Medulla oblongata (tissue), 1 donor: ENCODE data around the gene SF3B1.
"Not testable (repeated sequence)": the region's sequence is repeated elsewhere in the genome, so short reads cannot be mapped to it uniquely, and the experiment has no call there.

Source experiments
- DNase-seq: peaks from one replicate; pipeline ENCODE4 v3.0.0-alpha.2; 2015; ENCODE audit errors: extremely low spot score

SF3B1 gene

DNA sequence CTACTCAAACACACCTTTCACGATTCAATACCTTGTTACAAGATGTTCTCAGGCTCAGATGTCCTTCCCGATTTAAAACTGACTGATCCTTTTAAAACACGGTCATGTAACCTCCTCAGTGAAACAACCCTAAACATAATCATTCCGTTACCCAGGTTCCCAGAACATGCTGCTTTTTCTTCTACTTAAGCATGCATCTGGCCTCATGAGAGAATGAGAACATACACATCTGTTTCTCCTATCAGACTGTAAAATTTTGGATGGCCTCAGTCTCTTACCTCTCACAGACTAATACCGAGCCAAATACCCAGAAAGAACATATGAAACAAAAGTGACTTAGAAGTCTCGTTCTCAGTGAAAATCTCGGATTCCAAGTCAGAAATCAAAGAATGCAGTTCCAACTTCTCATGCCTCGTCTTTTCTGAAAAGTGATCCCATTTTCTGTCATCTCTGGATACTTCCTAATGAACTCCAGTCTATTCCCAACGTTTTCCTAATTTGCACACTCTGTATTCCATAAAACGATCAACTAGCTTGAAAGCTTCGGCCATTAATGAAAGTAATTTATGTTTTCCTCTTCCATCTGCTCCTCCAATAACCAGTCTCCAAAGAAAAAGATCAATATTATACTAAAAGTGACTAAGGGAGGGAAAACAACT lies 919 bp downstream of the SF3B1 start:
- DNase-seq = peak; percentile 23

GRCh38 chr2:197432527-197432926 lies 2.3 kb downstream of the SF3B1 start:
- not testable (repeated sequence) for DNase-seq

DNA sequence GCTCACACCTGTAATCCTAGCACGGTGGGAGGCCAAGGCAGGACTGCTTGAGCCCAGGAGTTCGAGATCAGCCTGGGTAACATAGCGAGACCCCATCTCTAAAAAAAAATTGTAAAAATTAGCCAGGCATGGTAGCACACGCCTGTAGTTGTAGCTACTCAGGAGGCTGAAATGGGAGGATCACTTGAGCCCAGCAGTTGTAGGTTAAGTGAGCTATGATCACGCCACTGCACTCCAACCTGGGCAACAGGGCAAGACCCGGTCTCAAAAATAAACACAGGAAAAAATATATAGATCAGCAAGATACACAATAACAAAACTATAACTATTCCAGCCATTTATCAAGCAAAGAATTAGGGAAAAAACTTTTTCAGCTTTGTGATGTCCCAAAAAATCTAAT lies 3.0 kb downstream of the SF3B1 start:
- DNase-seq = no peak

- no peak for DNase-seq
Observed at GRCh38 chr2:197427986-197428385, 6.8 kb downstream of the SF3B1 start.

- DNase-seq = no peak
Observed at GRCh38 chr2:197426723-197427603, 7.9 kb downstream of the SF3B1 start.

- DNase-seq = no peak
Observed at GRCh38 chr2:197425550-197425949, 9.3 kb downstream of the SF3B1 start.

DNA sequence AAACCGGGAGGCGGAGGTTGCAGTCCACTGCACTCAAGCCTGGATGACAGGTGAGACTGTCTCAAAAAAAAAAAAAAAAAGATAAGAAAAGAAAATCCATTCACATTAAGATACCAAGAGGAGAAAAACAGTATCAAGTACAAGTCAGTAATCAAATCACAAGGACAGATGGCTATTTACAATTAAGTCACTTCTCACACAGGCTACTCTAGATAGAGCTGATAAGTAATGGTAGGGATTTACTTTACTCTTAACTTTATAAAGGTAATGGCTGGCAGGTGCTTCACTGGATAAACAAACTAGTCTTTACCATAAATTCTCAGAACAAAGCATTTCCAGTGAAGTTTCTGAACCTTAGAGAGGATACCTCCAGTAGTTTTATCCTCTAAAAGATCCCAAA lies 11.5 kb downstream of the SF3B1 start:
- DNase-seq = no peak

GRCh38 chr2:197419438-197419837 lies 15.4 kb downstream of the SF3B1 start:
- DNase-seq = no peak

DNA sequence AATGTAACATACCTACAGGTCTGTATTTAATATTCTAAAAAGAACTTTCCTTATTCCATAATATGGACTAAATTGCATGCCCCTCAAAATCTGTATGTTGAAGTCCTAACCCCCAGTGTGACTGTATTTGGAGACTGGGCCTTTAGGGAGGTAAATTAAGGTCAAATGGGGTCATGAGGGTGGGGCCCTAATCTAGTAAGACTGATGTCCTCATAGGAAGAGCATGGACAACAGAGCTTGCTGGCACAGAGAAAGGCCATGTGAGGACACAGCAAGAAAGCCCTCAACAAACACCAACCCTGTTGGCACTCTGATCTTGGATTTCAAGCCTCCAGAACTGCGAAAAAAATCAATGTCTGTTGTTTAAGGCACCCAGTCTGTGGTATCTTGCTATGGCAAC lies 18.6 kb downstream of the SF3B1 start:
- no peak for DNase-seq

DNA sequence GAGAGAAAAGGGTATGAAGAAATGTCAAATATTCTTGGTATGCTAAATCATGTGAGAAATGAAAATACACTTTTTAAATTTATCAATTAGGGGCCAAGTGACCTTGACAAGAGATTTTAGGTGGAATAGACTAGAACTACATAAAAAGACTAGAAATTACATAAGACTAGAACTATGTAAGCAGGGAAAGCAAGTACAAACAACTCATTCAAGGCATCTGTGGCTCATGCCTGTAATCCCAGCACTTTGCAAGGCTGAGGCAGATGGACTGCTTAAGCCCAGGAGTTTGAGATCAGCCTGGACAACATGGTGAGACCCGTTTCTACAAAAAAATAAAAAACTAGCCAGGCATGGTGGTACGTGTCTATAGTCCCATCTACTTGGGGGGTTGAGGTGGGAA lies 20.3 kb downstream of the SF3B1 start:
- DNase-seq = no peak

DNA sequence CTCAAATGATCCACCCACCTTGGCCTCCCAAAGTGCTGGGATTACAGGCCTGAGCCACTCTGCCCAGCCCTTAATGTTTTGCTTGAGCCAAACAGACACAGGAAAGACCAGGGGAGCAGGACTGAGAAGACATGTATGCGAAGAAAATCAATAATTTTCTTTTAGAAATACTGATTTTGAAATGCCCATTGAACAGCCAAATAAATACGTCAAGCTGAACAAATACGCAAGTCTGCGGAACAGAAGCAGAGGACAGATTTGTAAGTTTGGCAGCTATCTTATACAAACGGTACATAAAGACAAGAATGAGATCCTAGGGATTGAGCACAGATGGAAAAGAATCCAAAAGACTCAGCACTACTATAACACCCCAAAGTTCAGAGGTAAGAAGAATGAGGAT lies 20.8 kb downstream of the SF3B1 start:
- DNase-seq = no peak

- DNase-seq = no peak
Observed at GRCh38 chr2:197405582-197405981, 29.2 kb downstream of the SF3B1 start.

DNA sequence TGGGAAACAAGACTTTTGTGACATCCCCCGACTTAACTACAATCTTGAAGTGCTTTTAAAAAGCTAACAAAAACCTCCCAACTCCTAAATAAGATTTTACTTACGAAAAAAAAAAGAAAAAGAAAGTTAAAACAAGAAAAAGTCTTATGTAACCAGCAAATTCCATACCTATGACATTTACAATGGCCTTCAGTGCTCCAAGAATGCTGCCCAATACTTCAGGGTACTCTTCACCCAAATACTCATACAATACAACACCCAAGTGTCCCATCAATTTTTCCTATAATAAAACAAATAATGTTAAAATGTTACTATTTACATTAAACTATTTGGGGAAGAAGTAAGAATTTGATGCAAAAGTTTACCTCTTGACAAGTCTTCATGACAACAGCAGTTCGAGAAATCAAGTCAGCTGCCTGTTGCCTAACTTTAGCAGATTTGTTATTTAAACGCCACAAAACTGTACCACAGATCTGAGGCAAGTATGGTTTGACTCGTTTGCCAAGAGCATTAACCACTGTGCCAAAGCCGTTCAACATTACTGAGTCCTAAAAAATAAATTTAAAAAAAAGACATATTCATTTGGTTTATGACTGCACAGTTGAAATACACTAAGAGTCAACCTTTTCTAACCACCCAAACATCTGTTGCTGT lies 34.8 kb downstream of the SF3B1 start:
- DNase-seq = no peak

DNA sequence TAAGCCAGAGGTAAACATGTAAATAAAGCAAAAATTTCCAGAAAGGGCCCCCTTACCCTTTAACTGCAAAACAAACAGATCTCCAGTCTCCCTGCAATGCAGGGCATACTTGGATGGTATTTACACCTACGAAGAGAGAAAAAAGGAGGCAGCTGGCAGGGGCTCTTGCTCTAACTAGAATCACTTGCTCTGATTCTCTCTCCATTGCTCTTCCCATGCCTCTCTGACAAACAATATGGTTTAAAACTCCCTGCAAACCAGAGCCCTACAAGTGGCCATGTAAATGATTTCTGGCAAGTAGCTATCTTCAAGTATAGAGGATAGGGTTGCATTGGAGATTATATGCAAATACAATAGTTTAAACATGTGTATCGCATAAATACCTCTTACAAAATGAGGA lies 35.9 kb downstream of the SF3B1 start:
- no peak for DNase-seq

GRCh38 chr2:197391220-197391717 lies 43.6 kb downstream of the SF3B1 start:
- DNase-seq = no peak

DNA sequence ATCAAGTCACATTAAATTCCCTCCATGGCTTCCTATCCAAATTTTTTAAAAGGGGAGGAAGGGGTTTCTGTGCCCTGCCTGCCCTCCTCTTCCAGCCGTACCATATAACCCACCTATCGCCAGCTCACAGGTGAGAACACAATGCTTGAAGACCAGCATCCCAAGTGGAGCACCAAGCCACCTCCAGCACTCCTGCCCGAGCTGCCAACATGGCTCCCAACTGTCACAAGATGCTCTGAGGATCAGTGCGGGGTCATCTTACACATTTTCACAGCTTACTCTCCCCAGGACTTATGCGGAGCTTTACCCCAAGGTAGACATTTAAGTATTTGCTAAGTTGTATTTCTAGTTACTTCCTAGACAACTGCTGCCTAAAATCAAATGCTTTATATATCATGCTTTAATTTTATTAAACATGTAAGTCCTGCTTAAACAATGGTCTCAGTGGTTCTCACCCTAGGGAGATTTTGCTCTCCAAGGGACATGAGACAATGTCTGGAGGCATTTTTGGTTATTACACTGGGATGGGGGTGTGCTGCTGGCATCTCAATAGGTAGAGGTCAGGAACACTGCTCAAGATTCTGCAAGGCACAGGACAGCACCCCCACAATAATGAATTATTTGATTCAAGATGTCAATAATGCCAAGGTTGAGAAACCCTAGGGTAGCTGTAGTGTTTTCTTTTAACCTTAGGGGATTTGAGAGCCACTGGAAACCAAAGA lies 45.8 kb downstream of the SF3B1 start:
- no peak for DNase-seq

DNA sequence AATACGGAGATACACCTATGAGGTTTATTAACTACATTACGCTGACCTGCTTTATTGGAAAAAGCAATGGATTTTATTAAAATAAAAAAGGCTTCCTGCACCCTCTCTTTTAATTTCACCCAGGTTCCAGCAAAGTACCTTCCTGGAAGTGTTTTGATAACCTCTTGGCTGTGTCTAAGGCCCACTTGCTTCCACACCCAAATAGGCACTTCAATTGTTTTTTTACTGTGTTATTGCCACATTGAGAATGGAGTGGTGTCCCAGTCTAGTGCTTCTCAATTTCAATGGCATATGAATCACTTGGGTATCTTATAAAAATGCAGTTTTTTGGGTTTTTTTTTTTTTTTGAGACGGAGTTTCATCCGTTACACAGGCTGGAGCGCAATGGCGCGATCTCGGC lies 47.6 kb downstream of the SF3B1 start:
- no peak for DNase-seq

- no peak for DNase-seq
Observed at GRCh38 chr2:197386242-197386641, 48.6 kb downstream of the SF3B1 start.

DNA sequence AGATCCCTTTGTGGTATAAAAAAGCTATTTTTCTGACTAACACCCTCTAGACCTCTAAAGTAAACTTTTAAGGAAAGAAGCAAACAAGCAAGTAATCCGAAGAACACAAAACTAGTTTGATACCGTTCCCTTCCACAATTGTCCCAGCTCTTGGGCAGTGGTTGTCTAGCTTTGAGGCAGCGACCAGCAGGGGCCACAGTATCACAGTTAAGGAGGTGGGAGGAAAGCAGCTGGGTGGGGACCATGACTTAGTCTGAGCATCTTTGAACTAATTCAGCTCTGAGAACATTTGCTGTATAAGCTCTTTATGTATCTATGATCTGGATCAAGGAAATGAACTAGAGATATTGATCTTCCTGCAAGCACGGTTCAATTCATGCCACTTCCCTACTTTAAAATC lies 51.0 kb downstream of the SF3B1 start:
- DNase-seq = no peak

DNA sequence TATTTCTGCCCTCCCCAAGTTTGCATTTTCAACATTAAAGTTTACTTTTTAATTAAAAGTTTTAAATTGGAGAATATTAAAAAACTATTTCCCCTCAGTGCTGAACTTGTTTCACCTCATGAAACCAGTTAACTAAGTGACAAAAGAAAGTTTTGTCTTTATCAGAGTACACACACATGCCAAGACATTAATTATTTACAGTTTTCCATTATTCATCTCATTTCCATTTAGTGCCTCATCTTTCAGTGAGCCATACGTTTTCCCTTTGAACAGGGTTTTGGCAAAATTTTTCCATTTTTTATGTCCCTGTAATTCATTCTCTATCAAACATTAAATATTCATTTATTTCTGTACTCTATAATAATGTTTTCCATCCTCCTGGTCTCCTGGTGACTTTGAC lies 53.2 kb downstream of the SF3B1 start:
- DNase-seq = no peak

- not testable (repeated sequence) for DNase-seq
Observed at GRCh38 chr2:197379918-197380309, 54.9 kb downstream of the SF3B1 start.
